ENCODE results near the gene HJV.

Gene HJV

GRCh38 chr1:145992502-145992936 is 29.0 kb downstream of the HJV start:
- DNase-seq, result no peak

- no peak for DNase-seq
Observed at GRCh38 chr1:145991735-145992412, 29.7 kb downstream of the HJV start.

GRCh38 chr1:145990249-145990855 is 31.2 kb downstream of the HJV start:
- DNase-seq, result no peak

- DNase-seq, result no peak
Observed at GRCh38 chr1:145988773-145989172, 32.8 kb downstream of the HJV start.

GRCh38 chr1:145987926-145988325 is 33.6 kb downstream of the HJV start:
- no peak for DNase-seq

- no peak for DNase-seq
Observed at GRCh38 chr1:145986551-145986950, 35.0 kb downstream of the HJV start.

- no peak for DNase-seq
Observed at GRCh38 chr1:145985502-145986439, 35.8 kb downstream of the HJV start.

GRCh38 chr1:145985129-145985501 is 36.4 kb downstream of the HJV start:
- no peak for DNase-seq

- DNase-seq, result no peak
Observed at GRCh38 chr1:145983960-145984830, 37.3 kb downstream of the HJV start.

- no peak for DNase-seq
Observed at GRCh38 chr1:145983206-145983675, 38.3 kb downstream of the HJV start.

- no peak for DNase-seq
Observed at GRCh38 chr1:145982010-145982723, 39.4 kb downstream of the HJV start.

GRCh38 chr1:145980457-145980994 is 41.0 kb downstream of the HJV start:
- DNase-seq, result no peak

- DNase-seq, result no peak
Observed at GRCh38 chr1:145979746-145980456, 41.6 kb downstream of the HJV start.

- DNase-seq, result peak; percentile 62
Observed at GRCh38 chr1:145978854-145979745, 42.4 kb downstream of the HJV start.

GRCh38 chr1:145978471-145978853 is 43.1 kb downstream of the HJV start:
- DNase-seq, result no peak

GRCh38 chr1:145977486-145978470 is 43.8 kb downstream of the HJV start:
- peak; percentile 56 for DNase-seq

- DNase-seq, result no peak
Observed at GRCh38 chr1:145977016-145977415, 44.5 kb downstream of the HJV start.

- DNase-seq, result no peak
Observed at GRCh38 chr1:145975216-145975615, 46.3 kb downstream of the HJV start.

- DNase-seq, result no peak
Observed at GRCh38 chr1:145974721-145975120, 46.8 kb downstream of the HJV start.

All from stimulated activated CD4-positive, alpha-beta T cell treated with anti-CD3 and anti-CD28 coated beads, Interleukin-12 subunit alpha, Interleukin-12 subunit beta, amount 100 ng/mL, for 4 hours (primary cell).